ENCODE measurements around the gene TAGLN. TPM values are rescaled to one million over a fixed set of nuclear protein-coding genes. Genes with fewer than 3 reads are reported as not detected.

TAGLN gene
- total RNA-seq, 2 experiments from 2014 or later = 2.0 to 2.5 TPM

DNA sequence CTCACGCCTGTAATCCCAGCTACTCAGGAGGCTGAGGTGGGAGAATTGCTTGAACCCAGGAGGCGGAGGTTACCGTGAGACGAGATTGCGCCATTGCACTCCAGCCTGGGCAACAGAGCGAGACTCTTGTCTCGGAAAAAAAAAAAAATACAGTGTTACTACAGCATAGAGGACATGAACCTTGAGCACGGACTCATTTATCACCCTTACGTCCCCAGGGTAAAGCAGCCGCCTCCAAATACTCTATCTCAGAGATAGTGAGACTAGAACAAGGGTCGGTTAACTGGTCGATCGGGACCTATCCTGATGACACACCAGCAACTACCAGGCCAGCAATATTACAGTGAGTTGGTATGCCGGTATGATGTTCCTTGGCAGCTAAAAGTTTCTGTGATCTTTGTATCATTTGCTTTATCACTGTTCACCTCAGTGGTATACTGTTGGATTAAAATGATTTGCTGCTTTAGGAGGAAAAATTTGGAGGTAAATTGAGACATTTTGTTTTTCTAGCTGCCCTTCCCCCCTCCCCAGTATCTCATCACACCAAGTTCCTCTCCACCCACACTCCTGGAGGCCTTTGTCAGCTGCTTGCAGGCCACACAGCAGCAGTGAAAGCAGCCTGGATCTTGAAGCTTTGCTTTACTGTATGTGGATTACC is 27.6 kb upstream of the TAGLN start:
- no peak for TF ChIP-seq CTCF (IDR thresholded peaks at IDR 0.05)
- H3K4me3 Mint-ChIP-seq = no peak overlapping the region
- DNase-seq (no peak), ATAC-seq (no peak)
- H3K4me1 Mint-ChIP-seq (ENCODE audit: low read depth) = peaks cover 11% of the 10 kb centered on the region
- H3K36me3 Mint-ChIP-seq (ENCODE audit: low read depth) = peaks cover 13% of the 10 kb centered on the region
- POLR2A ChIA-PET = interaction anchor here (0.7 to 1.7 kb wide), 6 partner anchors 8 to 41 kb away, joined by 3 to 7 read pairs (median 5); partner anchors contain the start of gene PAFAH1B2
- CTCF ChIA-PET = interaction anchor here (1.2 to 3.6 kb wide), 5 partner anchors 10 to 380 kb away, joined by 3 to 27 read pairs (median 6); partner anchors contain the start of genes APOA5 and PAFAH1B2
- H3K27me3 Mint-ChIP-seq = no peaks in the 10 kb centered on the region
- intact Hi-C loops (cut with micrococcal nuclease) = no loop called here
- no peaks in the 10 kb centered on the region for H3K9me3 Mint-ChIP-seq
- peak overlapping the region; percentile 75 for H3K27ac Mint-ChIP-seq

DNA sequence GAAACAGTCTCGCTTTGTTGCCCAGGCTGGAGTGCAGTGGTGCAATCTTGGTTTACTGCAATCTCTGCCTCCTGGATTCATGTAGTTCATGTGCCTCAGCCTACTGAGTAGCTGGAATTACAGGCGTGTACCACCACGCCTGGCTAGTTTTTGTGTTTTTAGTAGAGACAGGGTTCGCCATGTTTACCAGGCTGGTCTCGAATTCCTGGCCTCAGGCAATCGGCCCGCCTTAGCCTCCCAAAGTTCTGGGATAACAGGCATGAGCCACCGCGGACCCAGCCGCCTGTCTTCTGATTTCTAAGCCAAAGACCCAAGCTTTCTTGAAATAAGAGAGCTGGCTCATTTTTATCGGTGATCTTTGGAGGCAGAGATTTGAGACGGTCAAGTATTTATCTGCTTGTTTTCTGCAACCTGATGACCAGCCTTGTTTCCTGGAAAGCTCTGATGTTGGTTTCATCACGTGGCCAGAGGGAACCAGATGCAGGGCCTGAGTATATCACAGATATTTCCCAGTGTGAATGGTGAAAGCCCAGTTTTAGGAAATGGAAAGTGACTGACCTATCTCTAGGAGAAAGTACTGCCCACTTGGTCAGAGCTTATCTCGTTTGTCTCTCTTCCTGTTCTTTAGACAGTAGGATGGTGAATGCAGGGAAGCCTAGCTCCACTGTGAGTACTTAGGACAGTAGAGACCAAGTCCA is 26.3 kb upstream of the TAGLN start:
- H3K27me3 Mint-ChIP-seq = no peaks in the 10 kb centered on the region
- POLR2A ChIA-PET = interaction anchor here (0.7 to 1.9 kb wide), 9 partner anchors 8 to 337 kb away, joined by 3 to 7 read pairs (median 4); partner anchors contain the start of gene PAFAH1B2
- H3K36me3 Mint-ChIP-seq (ENCODE audit: low read depth) = peaks cover 9% of the 10 kb centered on the region
- no peaks in the 10 kb centered on the region for H3K9me3 Mint-ChIP-seq
- no peak for TF ChIP-seq CTCF (IDR thresholded peaks at IDR 0.05)
- H3K4me3 Mint-ChIP-seq = no peak overlapping the region
- ATAC-seq (no peak), DNase-seq (no peak)
- peaks cover 14% of the 10 kb centered on the region for H3K4me1 Mint-ChIP-seq (ENCODE audit: low read depth)
- CTCF ChIA-PET = interaction anchor here (0.7 to 3.6 kb wide), 8 partner anchors 8 to 382 kb away, joined by 3 to 27 read pairs (median 4); partner anchors contain the start of gene APOA5
- peak overlapping the region; percentile 75 for H3K27ac Mint-ChIP-seq
- intact Hi-C loops (cut with micrococcal nuclease) = no loop called here

GRCh38 chr11:117175104-117175503 is 24.1 kb upstream of the TAGLN start:
- CTCF ChIA-PET = interaction anchor here (1.2 to 8.8 kb wide), 3 partner anchors 18 to 54 kb away, joined by 3 to 125 read pairs (median 3); partner anchors contain the start of genes PCSK7 and RNF214
- no peak for TF ChIP-seq CTCF (IDR thresholded peaks at IDR 0.05)
- H3K27me3 Mint-ChIP-seq = no peaks in the 10 kb centered on the region
- peak overlapping the region; percentile 33 for H3K27ac Mint-ChIP-seq
- H3K9me3 Mint-ChIP-seq = no peaks in the 10 kb centered on the region
- intact Hi-C loops (cut with micrococcal nuclease) = loop anchor here (5.0 kb wide), 1 partner anchor 57 kb away; the partner anchor contains the start of genes PCSK7 and RNF214
- peaks cover 4% of the 10 kb centered on the region for H3K36me3 Mint-ChIP-seq (ENCODE audit: low read depth)
- peaks cover 31% of the 10 kb centered on the region for H3K4me1 Mint-ChIP-seq (ENCODE audit: low read depth)
- DNase-seq (no peak), ATAC-seq (no peak)
- POLR2A ChIA-PET = interaction anchor here (0.7 kb wide), 1 partner anchor 220 kb away, joined by 3 read pairs; no protein-coding TSS in a partner anchor
- no peak overlapping the region for H3K4me3 Mint-ChIP-seq

DNA sequence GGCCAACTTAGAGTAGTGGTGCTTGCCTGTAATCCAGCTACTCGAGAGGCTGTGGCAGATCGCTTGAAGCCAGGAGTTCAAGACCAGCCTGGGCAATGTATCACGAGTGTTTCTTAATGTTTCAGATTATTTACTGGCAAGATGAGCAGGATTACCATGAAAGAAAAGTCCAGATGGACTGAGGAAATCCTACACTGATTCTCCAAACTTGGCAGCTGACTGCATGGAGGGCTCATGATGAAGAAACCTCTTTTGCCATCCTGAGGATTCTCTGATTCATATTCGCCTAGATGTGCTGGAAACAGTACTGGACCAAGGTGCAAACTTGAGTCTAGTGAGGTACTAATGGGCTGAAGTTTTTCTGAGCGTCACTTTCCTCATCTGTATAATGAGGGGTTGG is 23.4 kb upstream of the TAGLN start:
- POLR2A ChIA-PET = interaction anchor here (1.0 to 1.2 kb wide), 3 partner anchors 14 to 54 kb away, joined by 3 to 5 read pairs (median 3); no protein-coding TSS in a partner anchor
- TF ChIP-seq CTCF (IDR thresholded peaks at IDR 0.05) = no peak
- no peaks in the 10 kb centered on the region for H3K9me3 Mint-ChIP-seq
- no peaks in the 10 kb centered on the region for H3K27me3 Mint-ChIP-seq
- H3K4me3 Mint-ChIP-seq = no peak overlapping the region
- no peak for ATAC-seq
- no peaks in the 10 kb centered on the region for H3K36me3 Mint-ChIP-seq (ENCODE audit: low read depth)
- no peak for DNase-seq
- intact Hi-C loops (cut with micrococcal nuclease) = loop anchor here (5.0 kb wide), 1 partner anchor 57 kb away; the partner anchor contains the start of genes PCSK7 and RNF214
- H3K4me1 Mint-ChIP-seq (ENCODE audit: low read depth) = peaks cover 35% of the 10 kb centered on the region
- CTCF ChIA-PET = interaction anchor here (0.7 to 8.8 kb wide), 4 partner anchors 19 to 54 kb away, joined by 3 to 125 read pairs (median 4); partner anchors contain the start of genes PCSK7 and RNF214
- H3K27ac Mint-ChIP-seq = no peak overlapping the region

Measured in activated CD8-positive, alpha-beta T cell treated with anti-CD3 and anti-CD28 coated beads for 36 hours (primary cell).